GM23338 (cell line): ENCODE measurements around the gene POLA1.

Experiments used
- EZH2 ChIP-seq: fragments of 200-600 bp; sonication (generic); IDR thresholded peaks from one replicate; pipeline ENCODE4 v1.8.0; 2017; ENCODE audit warnings: antibody characterized with exemption, mild to moderate bottlenecking, low read depth; ENCODE audit not compliant: unreplicated experiment
- EZH2phosphoT487 ChIP-seq: fragments of 200-600 bp; sonication (generic); IDR thresholded peaks from one replicate; pipeline ENCODE4 v1.8.1; 2018; ENCODE audit warnings: antibody characterized with exemption; ENCODE audit not compliant: unreplicated experiment
- JUNB ChIP-seq: IDR thresholded peaks from one replicate; pipeline ENCODE4 v1.6.1; 2016; ENCODE audit warnings: antibody characterized with exemption; ENCODE audit not compliant: unreplicated experiment
- POLR2AphosphoS5 ChIP-seq: IDR thresholded peaks from 2 replicates; pipeline ENCODE4 v1.6.1; 2016; ENCODE audit warnings: antibody characterized with exemption, low read depth
- STAT1 ChIP-seq: IDR thresholded peaks from one replicate; pipeline ENCODE4 v1.6.1; 2016; ENCODE audit warnings: antibody characterized with exemption; ENCODE audit not compliant: unreplicated experiment
- ZNF114 ChIP-seq: fragments of 250-450 bp; sonication (Bioruptor Pico); IDR thresholded peaks from 2 replicates; pipeline ENCODE4 v1.5.0; 2020; ENCODE audit warnings: mild to moderate bottlenecking, moderate library complexity
- ZNF331 ChIP-seq: fragments of 250-450 bp; sonication (Bioruptor Pico); IDR thresholded peaks from 2 replicates; pipeline ENCODE4 v1.5.0; 2020; ENCODE audit warnings: low read depth, mild to moderate bottlenecking, moderate library complexity
- TF ChIP-seq, protein P1 (sequence below), 2 experiments: fragments of 200-600 bp in 1 of 2; sonication (generic) in 1 of 2; conservative IDR thresholded peaks; 2 replicates each; pipeline versions ENCODE4 v1.5.1 to v1.6.1; 2016 to 2017; ENCODE audit warnings: antibody characterized with exemption in 2 of 2, low read depth in 2 of 2, mild to moderate bottlenecking in 2 of 2, moderate library complexity in 1 of 2
- TF ChIP-seq, protein P2 (sequence below): IDR thresholded peaks from one replicate; pipeline ENCODE4 v1.6.1; 2018; ENCODE audit warnings: antibody characterized with exemption; ENCODE audit not compliant: unreplicated experiment

DNA sequence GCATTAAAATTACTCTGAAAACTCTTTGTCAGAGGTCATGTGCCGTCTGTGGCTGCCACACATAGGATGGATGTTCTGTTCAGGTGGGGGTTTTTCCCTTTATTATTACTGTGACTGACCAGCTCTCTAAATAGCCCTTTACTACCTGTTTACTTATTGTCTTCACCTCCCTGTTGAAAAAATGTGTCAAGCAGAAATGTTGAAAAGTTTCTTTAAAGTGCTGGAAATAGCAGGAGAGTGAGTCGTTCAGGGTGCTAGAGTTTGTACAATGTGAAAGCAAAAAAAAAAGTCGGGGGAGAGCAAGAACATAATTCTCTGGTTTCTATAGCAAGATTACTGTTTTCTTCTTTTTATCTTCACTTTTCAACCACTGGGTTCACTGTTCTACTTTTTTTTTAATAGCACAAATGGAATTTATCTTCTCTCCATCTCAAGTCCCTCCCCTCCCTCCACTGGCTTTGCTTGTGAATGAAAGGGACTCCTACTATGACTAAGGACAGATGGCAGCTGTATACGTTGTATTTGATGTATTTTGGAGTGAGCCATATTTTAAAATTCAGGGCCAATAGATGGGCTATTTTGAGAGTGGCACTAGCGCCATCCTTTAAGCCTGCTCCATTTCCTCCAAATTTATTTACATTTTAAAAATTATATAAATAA, 288.7 kb downstream of the POLA1 start:
- TF ChIP-seq, protein P1, sequence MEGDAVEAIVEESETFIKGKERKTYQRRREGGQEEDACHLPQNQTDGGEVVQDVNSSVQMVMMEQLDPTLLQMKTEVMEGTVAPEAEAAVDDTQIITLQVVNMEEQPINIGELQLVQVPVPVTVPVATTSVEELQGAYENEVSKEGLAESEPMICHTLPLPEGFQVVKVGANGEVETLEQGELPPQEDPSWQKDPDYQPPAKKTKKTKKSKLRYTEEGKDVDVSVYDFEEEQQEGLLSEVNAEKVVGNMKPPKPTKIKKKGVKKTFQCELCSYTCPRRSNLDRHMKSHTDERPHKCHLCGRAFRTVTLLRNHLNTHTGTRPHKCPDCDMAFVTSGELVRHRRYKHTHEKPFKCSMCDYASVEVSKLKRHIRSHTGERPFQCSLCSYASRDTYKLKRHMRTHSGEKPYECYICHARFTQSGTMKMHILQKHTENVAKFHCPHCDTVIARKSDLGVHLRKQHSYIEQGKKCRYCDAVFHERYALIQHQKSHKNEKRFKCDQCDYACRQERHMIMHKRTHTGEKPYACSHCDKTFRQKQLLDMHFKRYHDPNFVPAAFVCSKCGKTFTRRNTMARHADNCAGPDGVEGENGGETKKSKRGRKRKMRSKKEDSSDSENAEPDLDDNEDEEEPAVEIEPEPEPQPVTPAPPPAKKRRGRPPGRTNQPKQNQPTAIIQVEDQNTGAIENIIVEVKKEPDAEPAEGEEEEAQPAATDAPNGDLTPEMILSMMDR (conservative IDR thresholded peaks at IDR 0.05; ENCODE audit: low read depth in 2 of 2): no peak
- TF ChIP-seq, protein P2, sequence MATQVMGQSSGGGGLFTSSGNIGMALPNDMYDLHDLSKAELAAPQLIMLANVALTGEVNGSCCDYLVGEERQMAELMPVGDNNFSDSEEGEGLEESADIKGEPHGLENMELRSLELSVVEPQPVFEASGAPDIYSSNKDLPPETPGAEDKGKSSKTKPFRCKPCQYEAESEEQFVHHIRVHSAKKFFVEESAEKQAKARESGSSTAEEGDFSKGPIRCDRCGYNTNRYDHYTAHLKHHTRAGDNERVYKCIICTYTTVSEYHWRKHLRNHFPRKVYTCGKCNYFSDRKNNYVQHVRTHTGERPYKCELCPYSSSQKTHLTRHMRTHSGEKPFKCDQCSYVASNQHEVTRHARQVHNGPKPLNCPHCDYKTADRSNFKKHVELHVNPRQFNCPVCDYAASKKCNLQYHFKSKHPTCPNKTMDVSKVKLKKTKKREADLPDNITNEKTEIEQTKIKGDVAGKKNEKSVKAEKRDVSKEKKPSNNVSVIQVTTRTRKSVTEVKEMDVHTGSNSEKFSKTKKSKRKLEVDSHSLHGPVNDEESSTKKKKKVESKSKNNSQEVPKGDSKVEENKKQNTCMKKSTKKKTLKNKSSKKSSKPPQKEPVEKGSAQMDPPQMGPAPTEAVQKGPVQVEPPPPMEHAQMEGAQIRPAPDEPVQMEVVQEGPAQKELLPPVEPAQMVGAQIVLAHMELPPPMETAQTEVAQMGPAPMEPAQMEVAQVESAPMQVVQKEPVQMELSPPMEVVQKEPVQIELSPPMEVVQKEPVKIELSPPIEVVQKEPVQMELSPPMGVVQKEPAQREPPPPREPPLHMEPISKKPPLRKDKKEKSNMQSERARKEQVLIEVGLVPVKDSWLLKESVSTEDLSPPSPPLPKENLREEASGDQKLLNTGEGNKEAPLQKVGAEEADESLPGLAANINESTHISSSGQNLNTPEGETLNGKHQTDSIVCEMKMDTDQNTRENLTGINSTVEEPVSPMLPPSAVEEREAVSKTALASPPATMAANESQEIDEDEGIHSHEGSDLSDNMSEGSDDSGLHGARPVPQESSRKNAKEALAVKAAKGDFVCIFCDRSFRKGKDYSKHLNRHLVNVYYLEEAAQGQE: no peak
- TF ChIP-seq JUNB (no peak), POLR2AphosphoS5 (no peak), EZH2 (no peak), EZH2phosphoT487 (no peak), ZNF331 (no peak), STAT1 (no peak), ZNF114 (no peak)
